Smooth muscle cell of the coronary artery (primary cell): Measurements from ENCODE around the gene WEE2. TPM values are rescaled to one million over a fixed set of nuclear protein-coding genes. Genes with fewer than 3 reads are reported as not detected.

Experiments used
- total RNA-seq: library from RNA; depleted of rRNA; stranded (reverse); fragments of >200 nt; gene quantifications from 2 replicates; pipeline ENCODE4 v1.2.3, GENCODE V29; 2014; ENCODE audit warnings: low replicate concordance

Gene WEE2
- not detected in 2 replicates for total RNA-seq

GRCh38 chr7:141708351-141708750, at the start of gene WEE2:
WEE2 (plus strand) TSS chr7:141708353; CDS start chr7:141708759, 406 bp downstream.

DNA sequence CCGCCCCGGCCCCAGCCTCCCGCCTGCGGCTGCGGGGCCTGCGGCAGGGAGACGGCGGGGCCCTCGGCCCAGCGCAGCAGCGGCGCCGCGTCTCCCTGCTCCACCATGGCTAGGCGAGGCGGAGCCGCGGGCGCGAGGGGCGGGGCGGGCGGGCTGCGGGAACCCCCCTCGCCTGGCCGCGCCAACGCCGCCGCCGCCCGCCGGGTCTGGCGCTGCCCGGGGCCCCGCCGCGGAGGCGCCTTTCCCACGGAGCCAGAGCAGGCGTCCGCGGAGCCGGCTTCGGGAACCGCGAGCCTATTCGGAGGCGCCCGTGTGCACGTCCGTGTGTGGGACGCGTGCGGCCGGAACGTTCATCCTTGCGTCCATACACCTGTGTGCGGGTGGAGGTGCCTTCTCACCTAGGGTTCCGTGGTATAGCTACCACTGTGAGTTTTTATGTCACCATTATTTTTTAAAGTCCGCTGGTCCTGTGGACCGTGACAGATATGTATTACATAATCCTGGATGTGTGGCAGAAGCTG, 6.0 kb upstream of the WEE2 start, which contains the start of gene DENND11:
Gene DENND11 (minus strand): TSS at position 120 of the 521 bp plus-strand sequence. CDS start 13 bp downstream, at position 107.

GRCh38 chr7:141737836-141738591, 29.9 kb downstream of the WEE2 start, which contains the start of gene SSBP1:
SSBP1 (plus strand) TSS chr7:141738358; CDS start chr7:141739167, 809 bp downstream.

GRCh38 chr7:141763797-141764196, 55.6 kb downstream of the WEE2 start, which contains the start of gene TAS2R3:
TAS2R3 (plus strand) TSS chr7:141764097; CDS start chr7:141764159, 62 bp downstream.

DNA sequence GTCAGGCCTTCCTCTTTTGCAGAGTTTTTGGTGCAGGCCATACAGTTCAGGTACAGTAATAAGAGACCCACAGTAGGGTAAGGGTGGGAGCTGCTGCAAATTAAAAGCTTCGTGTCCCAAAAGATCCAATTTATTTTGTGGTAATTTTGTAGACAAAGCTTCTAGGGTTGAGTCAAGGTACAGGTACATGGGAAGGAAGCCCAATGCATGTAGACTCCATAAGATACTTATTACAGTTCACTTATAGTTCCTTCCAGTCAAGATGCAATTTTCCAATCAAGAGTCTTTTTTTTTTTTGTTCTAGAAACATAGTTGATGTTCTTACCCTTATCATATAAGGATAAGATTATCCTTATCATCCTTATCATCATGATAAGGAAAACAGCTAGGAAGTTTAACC, 68.2 kb downstream of the WEE2 start, which contains the start of gene TAS2R4:
Gene TAS2R4 (plus strand): TSS at position 301 of the 400 bp plus-strand sequence. CDS start 1,815 bp downstream, outside the sequence.

Other genes with a start within 250 kb of the WEE2 start
- 6.9 and 19.6 TPM in 2 replicates for gene AGK, start 156.9 kb upstream of the WEE2 start, total RNA-seq
- gene DENND11, start 6.2 kb upstream of the WEE2 start, total RNA-seq: 7.2 and 13.7 TPM in 2 replicates
- 77.3 and 178 TPM in 2 replicates for gene SSBP1, start 30.0 kb downstream of the WEE2 start, total RNA-seq
- gene TAS2R3, start 55.7 kb downstream of the WEE2 start, total RNA-seq: 0.68 and 1.8 TPM in 2 replicates
- 0.38 and 0.70 TPM in 2 replicates for gene TAS2R4, start 68.3 kb downstream of the WEE2 start, total RNA-seq
- 0.38 and 0.59 TPM in 2 replicates for gene TAS2R5, start 81.9 kb downstream of the WEE2 start, total RNA-seq
- not detected in 2 replicates for gene PRSS37, start 133.1 kb downstream of the WEE2 start, total RNA-seq
- not detected in 2 replicates for gene OR9A4, start 208.0 kb downstream of the WEE2 start, total RNA-seq
- not detected in 2 replicates for gene CLEC5A, start 238.6 kb downstream of the WEE2 start, total RNA-seq